B cell (primary cell): ENCODE measurements around the gene NPEPL1.

ENCODE experiments used
- EZH2 ChIP-seq: IDR thresholded peaks from 2 replicates; pipeline ENCODE4 v1.6.1; 2012; ENCODE audit warnings: borderline replicate concordance, low read depth, mild to moderate bottlenecking, moderate library complexity, low read length; ENCODE audit not compliant: insufficient read depth, poor library complexity, severe bottlenecking
- TF ChIP-seq, protein P1 (sequence below): fragments of 200-600 bp; IDR thresholded peaks from one replicate; pipeline ENCODE4 v1.8.0; 2022; ENCODE audit warnings: antibody characterized with exemption, mild to moderate bottlenecking

DNA sequence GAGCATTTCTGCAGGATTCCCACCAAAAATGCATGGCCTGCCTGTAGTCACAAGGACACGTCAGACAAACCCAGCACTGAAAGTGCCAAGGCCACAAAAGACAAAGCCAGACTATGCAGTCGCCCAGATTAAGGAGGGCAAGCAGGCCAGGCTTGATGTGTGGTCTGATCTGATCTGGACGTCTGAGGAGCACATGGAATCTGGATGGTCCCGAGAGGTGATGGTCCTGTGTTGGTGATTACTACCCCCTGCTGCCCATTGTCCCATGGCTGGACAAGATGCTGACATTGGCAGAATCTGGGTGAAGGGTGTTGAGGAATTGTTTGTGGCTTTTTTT, 17.1 kb downstream of the NPEPL1 start:
- TF ChIP-seq, protein P1, sequence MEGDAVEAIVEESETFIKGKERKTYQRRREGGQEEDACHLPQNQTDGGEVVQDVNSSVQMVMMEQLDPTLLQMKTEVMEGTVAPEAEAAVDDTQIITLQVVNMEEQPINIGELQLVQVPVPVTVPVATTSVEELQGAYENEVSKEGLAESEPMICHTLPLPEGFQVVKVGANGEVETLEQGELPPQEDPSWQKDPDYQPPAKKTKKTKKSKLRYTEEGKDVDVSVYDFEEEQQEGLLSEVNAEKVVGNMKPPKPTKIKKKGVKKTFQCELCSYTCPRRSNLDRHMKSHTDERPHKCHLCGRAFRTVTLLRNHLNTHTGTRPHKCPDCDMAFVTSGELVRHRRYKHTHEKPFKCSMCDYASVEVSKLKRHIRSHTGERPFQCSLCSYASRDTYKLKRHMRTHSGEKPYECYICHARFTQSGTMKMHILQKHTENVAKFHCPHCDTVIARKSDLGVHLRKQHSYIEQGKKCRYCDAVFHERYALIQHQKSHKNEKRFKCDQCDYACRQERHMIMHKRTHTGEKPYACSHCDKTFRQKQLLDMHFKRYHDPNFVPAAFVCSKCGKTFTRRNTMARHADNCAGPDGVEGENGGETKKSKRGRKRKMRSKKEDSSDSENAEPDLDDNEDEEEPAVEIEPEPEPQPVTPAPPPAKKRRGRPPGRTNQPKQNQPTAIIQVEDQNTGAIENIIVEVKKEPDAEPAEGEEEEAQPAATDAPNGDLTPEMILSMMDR: no peak
- TF ChIP-seq EZH2: no peak
